Epithelial cell of proximal tubule (primary cell): ENCODE results near the gene IL21. TPM values are rescaled to one million over a fixed set of nuclear protein-coding genes. Genes with fewer than 3 reads are reported as not detected.

ENCODE experiments used
- DNase-seq: peaks from one replicate; pipeline ENCODE4 v3.0.0-alpha.2; 2011; ENCODE audit warnings: low read depth
- H3K4me3 ChIP-seq: 2 replicates; pipeline ENCODE4 v1.5.1; 2011; ENCODE audit warnings: low read depth, mild to moderate bottlenecking, low read length
- CTCF ChIP-seq: conservative IDR thresholded peaks from 2 replicates; pipeline ENCODE4 v1.5.1; 2012; ENCODE audit warnings: low read depth, mild to moderate bottlenecking, low read length
- total RNA-seq: library from RNA; depleted of rRNA; stranded (reverse); fragments of >200 nt; gene quantifications from 2 replicates; pipeline ENCODE4 v1.2.3, GENCODE V29; 2015

The IL21 gene
- total RNA-seq, 1 donor from 2014 or later: not detected

- no peak for DNase-seq
- TF ChIP-seq CTCF: no peak
- no peak overlapping the region for H3K4me3 ChIP-seq
Measured at GRCh38 chr4:122633211-122633610, 12.3 kb upstream of the IL21 start.

GRCh38 chr4:122632396-122633143, 11.7 kb upstream of the IL21 start:
- DNase-seq: no peak
- no peak overlapping the region for H3K4me3 ChIP-seq
- TF ChIP-seq CTCF: no peak

- DNase-seq: no peak
- no peak for TF ChIP-seq CTCF
- H3K4me3 ChIP-seq: no peak overlapping the region
Measured at GRCh38 chr4:122625156-122625555, 4.3 kb upstream of the IL21 start.

- TF ChIP-seq CTCF: no peak
- no peak overlapping the region for H3K4me3 ChIP-seq
- DNase-seq: no peak
Measured at GRCh38 chr4:122624205-122624604, 3.3 kb upstream of the IL21 start.

GRCh38 chr4:122623637-122624166, 2.8 kb upstream of the IL21 start:
- TF ChIP-seq CTCF: no peak
- H3K4me3 ChIP-seq: no peak overlapping the region
- DNase-seq: no peak

- H3K4me3 ChIP-seq: no peak overlapping the region
- no peak for TF ChIP-seq CTCF
- no peak for DNase-seq
Measured at GRCh38 chr4:122622400-122622799, 1.5 kb upstream of the IL21 start.

GRCh38 chr4:122619611-122620010, 1.3 kb downstream of the IL21 start:
- TF ChIP-seq CTCF: no peak
- H3K4me3 ChIP-seq: no peak overlapping the region
- DNase-seq: no peak
